Measurements from ENCODE around the gene SFMBT1. TPM values are rescaled to one million over a fixed set of nuclear protein-coding genes. Genes with fewer than 3 reads are reported as not detected.
A peak's percentile ranks its signal among the peaks of the same experiment; 100 is the strongest.
"Not testable (repeated sequence)": the region's sequence is repeated elsewhere in the genome, so short reads cannot be mapped to it uniquely, and the experiment has no call there.

The SFMBT1 gene
- total and polyA plus RNA-seq, 8 donors = 4.9 to 15.8 (median 12.8) TPM

DNA sequence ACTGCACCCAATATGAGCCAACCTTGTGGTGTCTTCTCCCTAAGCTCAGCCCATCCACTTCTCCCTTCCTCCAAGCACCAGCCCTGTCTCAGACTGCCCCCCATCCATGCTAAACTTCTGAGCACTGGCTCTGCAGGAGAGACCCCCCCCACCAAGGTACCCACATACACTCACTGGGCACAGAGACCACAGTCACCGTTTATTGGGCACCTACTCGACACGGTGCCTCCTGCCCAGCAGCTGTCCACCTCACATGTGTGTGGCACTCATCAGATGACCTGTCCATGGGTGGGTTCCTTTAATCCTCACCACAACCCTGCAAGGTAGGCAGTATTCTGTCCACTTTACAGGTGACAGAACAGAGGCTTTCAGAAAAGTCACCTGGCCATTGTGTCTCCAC lies 22.3 kb upstream of the SFMBT1 start:
- peak in 1 of 6 donors; percentile 6 for DNase-seq

DNA sequence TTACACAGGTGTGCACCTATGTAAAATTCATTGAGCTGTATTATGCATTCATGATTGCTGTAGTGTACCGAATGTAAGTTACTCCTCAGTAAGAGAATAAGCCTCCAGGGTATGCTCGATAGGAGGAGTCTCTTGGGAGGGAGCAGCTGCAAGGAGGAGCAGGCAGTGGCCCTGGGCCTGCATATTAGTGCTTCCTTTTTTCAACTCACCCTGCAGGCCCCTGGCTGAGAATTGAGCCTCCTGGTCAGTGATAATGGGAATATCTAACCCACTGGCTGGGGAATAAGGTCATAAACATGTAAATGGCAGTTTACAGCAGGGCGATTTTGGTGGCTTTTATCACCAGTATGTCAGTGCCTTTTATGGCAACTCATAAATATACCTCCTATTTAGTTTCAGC lies 21.7 kb upstream of the SFMBT1 start:
- Histone ChIP-seq H3K4me3 (no peak overlapping the region), H3K36me3 (no peaks in the 10 kb centered on the region), H3K27ac (no peak overlapping the region), H3K9me3 (no peaks in the 10 kb centered on the region), H3K27me3 (no peaks in the 10 kb centered on the region), H3K4me1 (peaks cover 0 to 4% (median 3%) of the 10 kb centered on the region in 3 donors)
- DNase-seq = peak in 1 of 6 donors; percentile 10
- TF ChIP-seq, protein P1, sequence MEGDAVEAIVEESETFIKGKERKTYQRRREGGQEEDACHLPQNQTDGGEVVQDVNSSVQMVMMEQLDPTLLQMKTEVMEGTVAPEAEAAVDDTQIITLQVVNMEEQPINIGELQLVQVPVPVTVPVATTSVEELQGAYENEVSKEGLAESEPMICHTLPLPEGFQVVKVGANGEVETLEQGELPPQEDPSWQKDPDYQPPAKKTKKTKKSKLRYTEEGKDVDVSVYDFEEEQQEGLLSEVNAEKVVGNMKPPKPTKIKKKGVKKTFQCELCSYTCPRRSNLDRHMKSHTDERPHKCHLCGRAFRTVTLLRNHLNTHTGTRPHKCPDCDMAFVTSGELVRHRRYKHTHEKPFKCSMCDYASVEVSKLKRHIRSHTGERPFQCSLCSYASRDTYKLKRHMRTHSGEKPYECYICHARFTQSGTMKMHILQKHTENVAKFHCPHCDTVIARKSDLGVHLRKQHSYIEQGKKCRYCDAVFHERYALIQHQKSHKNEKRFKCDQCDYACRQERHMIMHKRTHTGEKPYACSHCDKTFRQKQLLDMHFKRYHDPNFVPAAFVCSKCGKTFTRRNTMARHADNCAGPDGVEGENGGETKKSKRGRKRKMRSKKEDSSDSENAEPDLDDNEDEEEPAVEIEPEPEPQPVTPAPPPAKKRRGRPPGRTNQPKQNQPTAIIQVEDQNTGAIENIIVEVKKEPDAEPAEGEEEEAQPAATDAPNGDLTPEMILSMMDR (IDR thresholded peaks at IDR 0.05) = no peak
- no peak for FAIRE-seq
- ATAC-seq = no peak
- 82 to 85% methylated on average over 3 of the region's 3 CpGs for WGBS, 2 donors
- intact Hi-C loops (cut with DNase I) = no loop called here

More for the DNA sequence above, 22.3 kb upstream of the SFMBT1 start:
- ATAC-seq (no peak), FAIRE-seq (no peak)
- intact Hi-C loops (cut with DNase I) = no loop called here
- H3K4me3 ChIP-seq = no peak overlapping the region
- H3K27me3 ChIP-seq = no peaks in the 10 kb centered on the region
- 75 to 78% methylated on average over 3 of the region's 3 CpGs for WGBS, 2 donors
- H3K36me3 ChIP-seq = no peaks in the 10 kb centered on the region
- no peak overlapping the region for H3K27ac ChIP-seq
- H3K4me1 ChIP-seq = peaks cover 0 to 4% (median 4%) of the 10 kb centered on the region in 3 donors
- TF ChIP-seq, protein P1 (IDR thresholded peaks at IDR 0.05) = no peak
- H3K9me3 ChIP-seq = no peaks in the 10 kb centered on the region

DNA sequence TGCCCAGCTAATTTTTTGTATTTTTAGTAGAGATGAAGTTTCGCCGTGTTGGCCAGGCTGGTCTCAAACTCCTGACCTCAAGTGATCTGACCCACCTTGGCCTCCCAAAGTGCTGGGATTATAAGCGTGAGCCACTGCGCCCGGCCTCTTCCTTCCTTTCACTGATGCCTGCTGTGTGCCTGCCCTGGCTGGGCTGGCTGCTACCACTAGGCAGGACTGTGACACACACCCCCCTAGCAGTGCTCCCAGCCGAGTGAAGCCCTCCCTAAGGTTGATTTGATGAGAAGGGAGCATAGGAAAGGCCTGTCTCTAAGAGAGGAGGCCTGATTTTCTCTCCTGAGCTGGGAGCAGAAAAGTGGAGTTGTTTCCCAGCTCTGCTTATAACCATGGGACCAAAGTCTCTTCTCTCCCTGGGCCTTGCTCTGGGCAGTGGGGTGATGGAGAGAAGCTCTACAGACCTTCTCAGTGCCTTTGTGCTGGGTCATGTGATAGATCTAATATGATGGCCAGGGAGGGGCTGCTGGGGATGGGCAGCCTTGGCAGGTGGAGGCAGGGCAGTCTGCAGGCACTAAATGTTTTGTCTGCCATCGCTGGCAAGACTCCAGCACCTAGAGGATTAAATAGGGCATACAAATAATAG lies 20.1 kb upstream of the SFMBT1 start:
- TF ChIP-seq, protein P1 (IDR thresholded peaks at IDR 0.05) = no peak
- Histone ChIP-seq H3K27ac (no peak overlapping the region), H3K4me1 (no peaks in the 10 kb centered on the region), H3K4me3 (no peak overlapping the region), H3K36me3 (no peaks in the 10 kb centered on the region), H3K9me3 (no peaks in the 10 kb centered on the region), H3K27me3 (no peaks in the 10 kb centered on the region)
- intact Hi-C loops (cut with DNase I) = no loop called here
- WGBS, 2 donors = 86 to 90% methylated on average over 7 of the region's 7 CpGs
- DNase-seq (peak in 1 of 6 donors; percentile 29), ATAC-seq (no peak), FAIRE-seq (no peak)

DNA sequence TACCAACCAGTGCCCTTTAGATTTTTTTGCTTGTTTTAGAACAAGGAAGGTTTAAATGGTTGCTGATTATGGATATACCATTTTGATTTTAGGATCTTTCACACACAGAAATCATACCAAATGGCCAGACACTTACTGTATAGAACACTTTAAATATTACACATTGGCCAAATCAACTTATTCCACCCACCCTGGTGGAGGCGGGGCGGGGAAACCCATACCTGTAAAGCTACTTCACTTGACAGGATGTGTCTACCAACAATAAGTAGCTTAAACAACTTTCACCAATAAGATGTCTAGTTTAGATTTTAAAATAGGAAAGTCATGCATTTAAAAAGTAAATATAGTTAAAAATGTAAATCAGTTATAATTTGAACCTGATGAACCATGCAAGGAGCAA lies 17.0 kb upstream of the SFMBT1 start:
- Histone ChIP-seq H3K27me3 (no peaks in the 10 kb centered on the region), H3K9me3 (no peaks in the 10 kb centered on the region), H3K4me3 (no peak overlapping the region), H3K36me3 (no peaks in the 10 kb centered on the region), H3K27ac (no peak overlapping the region), H3K4me1 (no peaks in the 10 kb centered on the region)
- DNase-seq (no peak), ATAC-seq (no peak), FAIRE-seq (no peak)
- TF ChIP-seq, protein P1 (IDR thresholded peaks at IDR 0.05) = no peak
- intact Hi-C loops (cut with DNase I) = no loop called here
- 94% methylated on average over 2 of the region's 2 CpGs for WGBS, 2 donors

DNA sequence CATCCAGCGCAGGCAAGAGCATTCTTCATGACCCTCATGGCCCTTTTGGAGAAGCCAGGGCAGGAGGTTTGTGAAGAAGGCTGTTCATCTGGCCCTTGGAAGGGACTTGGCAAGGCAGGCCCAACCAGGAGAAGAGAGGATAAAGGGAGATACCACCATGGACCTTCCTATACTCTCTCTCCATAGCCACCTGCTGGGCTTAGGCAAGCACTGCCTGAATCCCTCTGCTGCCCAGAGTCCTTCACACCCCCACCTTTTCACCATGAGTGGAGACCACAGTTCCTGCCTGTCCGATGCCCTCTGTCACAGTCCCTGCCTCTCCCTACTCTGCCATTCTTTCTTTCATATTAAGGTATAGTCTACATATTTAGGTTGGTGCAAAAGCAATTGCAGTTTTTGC lies 10.6 kb upstream of the SFMBT1 start:
- no peak overlapping the region for H3K4me3 ChIP-seq
- no peaks in the 10 kb centered on the region for H3K27me3 ChIP-seq
- TF ChIP-seq, protein P1 (IDR thresholded peaks at IDR 0.05) = no peak
- H3K4me1 ChIP-seq = peaks cover 0 to 5% (median 4%) of the 10 kb centered on the region in 3 donors
- ATAC-seq (no peak), DNase-seq (peak in 1 of 6 donors; percentile 7), FAIRE-seq (no peak)
- WGBS, 2 donors = 95 to 96% methylated on average over 2 of the region's 2 CpGs
- no peaks in the 10 kb centered on the region for H3K36me3 ChIP-seq
- intact Hi-C loops (cut with DNase I) = no loop called here
- H3K27ac ChIP-seq = no peak overlapping the region
- H3K9me3 ChIP-seq = no peaks in the 10 kb centered on the region

DNA sequence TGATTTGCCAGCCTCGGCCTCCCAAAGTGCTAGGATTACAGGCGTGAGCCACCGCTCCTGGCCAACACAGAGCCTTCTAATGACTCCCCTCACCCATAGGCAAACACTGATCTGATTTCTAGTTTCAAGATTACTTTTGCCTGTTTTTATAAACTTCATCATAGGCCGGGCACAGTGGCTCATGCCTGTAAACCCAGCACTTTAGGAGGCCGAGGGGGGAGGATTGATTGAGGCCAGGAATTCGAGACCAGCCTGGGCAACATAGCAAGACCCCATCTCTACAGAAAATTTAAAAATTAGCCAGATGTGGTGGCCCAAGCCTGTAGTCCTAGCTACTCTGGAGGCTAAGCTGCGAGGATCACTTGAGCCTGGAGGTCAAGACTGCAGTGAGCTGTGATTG lies 8.4 kb upstream of the SFMBT1 start:
- H3K27ac ChIP-seq; H3K4me3 ChIP-seq; FAIRE-seq; intact Hi-C loops (cut with DNase I); H3K4me1 ChIP-seq; H3K36me3 ChIP-seq; H3K9me3 ChIP-seq; H3K27me3 ChIP-seq; DNase-seq; ATAC-seq: not testable (repeated sequence)
- 80 to 84% methylated on average over 7 of the region's 7 CpGs for WGBS, 2 donors
